Stimulated activated naive CD8-positive, alpha-beta T cell treated with anti-CD3 and anti-CD28 coated beads, Interleukin-15, Interleukin-2, amounts not matched to agents 100 ng/mL and 50 ng/mL, for 24 hours (primary cell): Measurements from ENCODE around the gene ATP2B2.

Experiments
- H3K27ac Mint-ChIP-seq: one replicate; pipeline ENCODE4 v1.8.0; 2021; ENCODE audit warnings: mild to moderate bottlenecking, mixed read lengths
- H3K27me3 Mint-ChIP-seq: one replicate; pipeline ENCODE4 v1.8.0; 2021; ENCODE audit warnings: mixed read lengths
- H3K36me3 Mint-ChIP-seq: one replicate; pipeline ENCODE4 v1.8.0; 2021; ENCODE audit warnings: low read depth, mixed read lengths
- H3K4me1 Mint-ChIP-seq: one replicate; pipeline ENCODE4 v1.8.0; 2021; ENCODE audit warnings: low read depth, mixed read lengths
- H3K4me3 Mint-ChIP-seq: one replicate; pipeline ENCODE4 v1.8.0; 2021; ENCODE audit warnings: mild to moderate bottlenecking, mixed read lengths
- H3K9me3 Mint-ChIP-seq: one replicate; pipeline ENCODE4 v1.8.0; 2021; ENCODE audit warnings: mixed read lengths

The ATP2B2 gene

GRCh38 chr3:10285272-10286132 is 219.9 kb downstream of the ATP2B2 start:
- Mint-ChIP-seq H3K4me3 (no peak overlapping the region), H3K27me3 (no peaks in the 10 kb centered on the region), H3K36me3 (peaks cover 48% of the 10 kb centered on the region), H3K4me1 (peaks cover 44% of the 10 kb centered on the region), H3K27ac (peak overlapping the region; percentile 18), H3K9me3 (no peaks in the 10 kb centered on the region)

- Mint-ChIP-seq H3K36me3 (peaks cover 53% of the 10 kb centered on the region), H3K27ac (peak overlapping the region; percentile 18), H3K4me3 (no peak overlapping the region), H3K4me1 (peaks cover 54% of the 10 kb centered on the region), H3K9me3 (no peaks in the 10 kb centered on the region), H3K27me3 (no peaks in the 10 kb centered on the region)
Measured at GRCh38 chr3:10284496-10284895, 220.9 kb downstream of the ATP2B2 start.

- H3K9me3 Mint-ChIP-seq, result no peaks in the 10 kb centered on the region
- H3K27ac Mint-ChIP-seq, result no peak overlapping the region
- H3K27me3 Mint-ChIP-seq, result no peaks in the 10 kb centered on the region
- H3K4me1 Mint-ChIP-seq, result peaks cover 61% of the 10 kb centered on the region
- peaks cover 54% of the 10 kb centered on the region for H3K36me3 Mint-ChIP-seq
- no peak overlapping the region for H3K4me3 Mint-ChIP-seq
Measured at GRCh38 chr3:10283638-10284037, 221.7 kb downstream of the ATP2B2 start.

- Mint-ChIP-seq H3K36me3 (peaks cover 68% of the 10 kb centered on the region), H3K9me3 (no peaks in the 10 kb centered on the region), H3K27me3 (no peaks in the 10 kb centered on the region), H3K27ac (peak overlapping the region; percentile 42), H3K4me3 (no peak overlapping the region), H3K4me1 (peaks cover 61% of the 10 kb centered on the region)
Measured at GRCh38 chr3:10281951-10282350, 223.4 kb downstream of the ATP2B2 start.

- Mint-ChIP-seq H3K4me1 (peaks cover 64% of the 10 kb centered on the region), H3K27me3 (no peaks in the 10 kb centered on the region), H3K27ac (no peak overlapping the region), H3K36me3 (peaks cover 65% of the 10 kb centered on the region), H3K9me3 (no peaks in the 10 kb centered on the region), H3K4me3 (no peak overlapping the region)
Measured at GRCh38 chr3:10280571-10280970, 224.8 kb downstream of the ATP2B2 start.

GRCh38 chr3:10280177-10280529 is 225.2 kb downstream of the ATP2B2 start:
- peaks cover 63% of the 10 kb centered on the region for H3K4me1 Mint-ChIP-seq
- H3K27ac Mint-ChIP-seq, result peak overlapping the region; percentile 49
- H3K36me3 Mint-ChIP-seq, result peaks cover 63% of the 10 kb centered on the region

GRCh38 chr3:10279384-10280176 is 225.8 kb downstream of the ATP2B2 start:
- Mint-ChIP-seq H3K27ac (peak overlapping the region; percentile 49), H3K4me3 (no peak overlapping the region), H3K36me3 (peaks cover 60% of the 10 kb centered on the region)

More at GRCh38 chr3:10280177-10280529, 225.2 kb downstream of the ATP2B2 start:
- H3K27me3 Mint-ChIP-seq, result no peaks in the 10 kb centered on the region
- H3K9me3 Mint-ChIP-seq, result no peaks in the 10 kb centered on the region
- H3K4me3 Mint-ChIP-seq, result no peak overlapping the region

GRCh38 chr3:10278501-10278900 is 226.9 kb downstream of the ATP2B2 start:
- H3K4me3 Mint-ChIP-seq, result no peak overlapping the region
- H3K36me3 Mint-ChIP-seq, result peaks cover 61% of the 10 kb centered on the region
- H3K9me3 Mint-ChIP-seq, result no peaks in the 10 kb centered on the region
- H3K27ac Mint-ChIP-seq, result no peak overlapping the region
- no peaks in the 10 kb centered on the region for H3K27me3 Mint-ChIP-seq
- H3K4me1 Mint-ChIP-seq, result peaks cover 58% of the 10 kb centered on the region

More at GRCh38 chr3:10279384-10280176, 225.8 kb downstream of the ATP2B2 start:
- H3K27me3 Mint-ChIP-seq, result no peaks in the 10 kb centered on the region
- H3K4me1 Mint-ChIP-seq, result peaks cover 59% of the 10 kb centered on the region
- no peaks in the 10 kb centered on the region for H3K9me3 Mint-ChIP-seq

- H3K36me3 Mint-ChIP-seq, result peaks cover 59% of the 10 kb centered on the region
Measured at GRCh38 chr3:10277115-10277625, 228.2 kb downstream of the ATP2B2 start.

GRCh38 chr3:10274601-10275000 is 230.8 kb downstream of the ATP2B2 start:
- Mint-ChIP-seq H3K4me3 (no peak overlapping the region), H3K9me3 (no peaks in the 10 kb centered on the region), H3K4me1 (peaks cover 46% of the 10 kb centered on the region), H3K27me3 (no peaks in the 10 kb centered on the region), H3K36me3 (peaks cover 72% of the 10 kb centered on the region), H3K27ac (peak overlapping the region; percentile 61)

More at GRCh38 chr3:10277115-10277625, 228.2 kb downstream of the ATP2B2 start:
- Mint-ChIP-seq H3K27ac (peak overlapping the region; percentile 36), H3K9me3 (no peaks in the 10 kb centered on the region), H3K4me3 (no peak overlapping the region), H3K27me3 (no peaks in the 10 kb centered on the region), H3K4me1 (peaks cover 61% of the 10 kb centered on the region)
